Measurements from ENCODE around the gene DIS3L.

Gene DIS3L

GRCh38 chr15:66309828-66310227 is 16.5 kb downstream of the DIS3L start:
- TF ChIP-seq, protein P1, sequence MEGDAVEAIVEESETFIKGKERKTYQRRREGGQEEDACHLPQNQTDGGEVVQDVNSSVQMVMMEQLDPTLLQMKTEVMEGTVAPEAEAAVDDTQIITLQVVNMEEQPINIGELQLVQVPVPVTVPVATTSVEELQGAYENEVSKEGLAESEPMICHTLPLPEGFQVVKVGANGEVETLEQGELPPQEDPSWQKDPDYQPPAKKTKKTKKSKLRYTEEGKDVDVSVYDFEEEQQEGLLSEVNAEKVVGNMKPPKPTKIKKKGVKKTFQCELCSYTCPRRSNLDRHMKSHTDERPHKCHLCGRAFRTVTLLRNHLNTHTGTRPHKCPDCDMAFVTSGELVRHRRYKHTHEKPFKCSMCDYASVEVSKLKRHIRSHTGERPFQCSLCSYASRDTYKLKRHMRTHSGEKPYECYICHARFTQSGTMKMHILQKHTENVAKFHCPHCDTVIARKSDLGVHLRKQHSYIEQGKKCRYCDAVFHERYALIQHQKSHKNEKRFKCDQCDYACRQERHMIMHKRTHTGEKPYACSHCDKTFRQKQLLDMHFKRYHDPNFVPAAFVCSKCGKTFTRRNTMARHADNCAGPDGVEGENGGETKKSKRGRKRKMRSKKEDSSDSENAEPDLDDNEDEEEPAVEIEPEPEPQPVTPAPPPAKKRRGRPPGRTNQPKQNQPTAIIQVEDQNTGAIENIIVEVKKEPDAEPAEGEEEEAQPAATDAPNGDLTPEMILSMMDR (conservative IDR thresholded peaks at IDR 0.05; ENCODE audit: low read depth, low read length), result no peak
- no peak overlapping the region for H3K4me3 ChIP-seq (IDR thresholded peaks at IDR 0.05; ENCODE audit: insufficient read depth, low read depth, low read length)
- no peak overlapping the region for H3K9ac ChIP-seq
- H3K4me1 ChIP-seq (ENCODE audit: low read depth, poor library complexity, severe bottlenecking), result no peaks in the 10 kb centered on the region
- H3K27me3 ChIP-seq (ENCODE audit: insufficient read depth, low read depth), result no peaks in the 10 kb centered on the region
- no peak overlapping the region for H3K27ac ChIP-seq
- no peaks in the 10 kb centered on the region for H4K20me1 ChIP-seq (ENCODE audit: insufficient read depth)
- no peak overlapping the region for H2AFZ ChIP-seq (ENCODE audit: low read depth)
- H3K79me2 ChIP-seq (ENCODE audit: insufficient read depth, low read depth), result no peaks in the 10 kb centered on the region
- no peak overlapping the region for H3K4me2 ChIP-seq
- H3K36me3 ChIP-seq (ENCODE audit: insufficient read depth), result no peaks in the 10 kb centered on the region

DNA sequence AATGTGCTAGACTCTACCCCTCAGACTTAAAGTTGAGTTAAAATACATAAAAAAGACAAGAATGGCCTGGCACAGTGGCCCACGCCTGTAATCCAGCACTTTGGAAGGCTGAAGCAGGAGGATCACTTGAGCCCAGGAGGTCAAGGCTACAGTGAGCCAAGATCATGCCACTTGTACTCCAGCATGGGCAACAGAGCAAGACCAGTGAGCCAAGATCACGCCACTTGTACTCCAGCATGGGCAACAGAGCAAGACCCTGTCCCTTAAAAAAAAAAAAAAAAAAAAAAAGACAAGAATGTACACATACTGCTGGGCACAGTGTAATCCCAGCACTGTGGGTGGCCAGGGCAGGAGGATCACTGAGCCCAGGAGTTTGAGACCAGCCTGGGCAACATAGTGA is 17.4 kb downstream of the DIS3L start:
- Histone ChIP-seq H3K79me2 (ENCODE audit: insufficient read depth, low read depth) (no peaks in the 10 kb centered on the region), H3K27me3 (ENCODE audit: insufficient read depth, low read depth) (no peaks in the 10 kb centered on the region), H3K4me3 (IDR thresholded peaks at IDR 0.05; ENCODE audit: insufficient read depth, low read depth, low read length) (no peak overlapping the region), H2AFZ (ENCODE audit: low read depth) (no peak overlapping the region), H3K36me3 (ENCODE audit: insufficient read depth) (no peaks in the 10 kb centered on the region), H4K20me1 (ENCODE audit: insufficient read depth) (no peaks in the 10 kb centered on the region), H3K4me1 (ENCODE audit: low read depth, poor library complexity, severe bottlenecking) (no peaks in the 10 kb centered on the region), H3K27ac (no peak overlapping the region), H3K9ac (no peak overlapping the region), H3K4me2 (no peak overlapping the region)
- TF ChIP-seq, protein P1 (conservative IDR thresholded peaks at IDR 0.05; ENCODE audit: low read depth, low read length), result no peak

GRCh38 chr15:66312144-66312543 is 18.8 kb downstream of the DIS3L start:
- Histone ChIP-seq H3K36me3 (ENCODE audit: insufficient read depth) (no peaks in the 10 kb centered on the region), H2AFZ (ENCODE audit: low read depth) (no peak overlapping the region), H3K4me3 (IDR thresholded peaks at IDR 0.05; ENCODE audit: insufficient read depth, low read depth, low read length) (no peak overlapping the region), H3K79me2 (ENCODE audit: insufficient read depth, low read depth) (no peaks in the 10 kb centered on the region), H3K27ac (no peak overlapping the region), H3K4me1 (ENCODE audit: low read depth, poor library complexity, severe bottlenecking) (no peaks in the 10 kb centered on the region), H3K4me2 (no peak overlapping the region), H3K9ac (no peak overlapping the region), H4K20me1 (ENCODE audit: insufficient read depth) (no peaks in the 10 kb centered on the region), H3K27me3 (ENCODE audit: insufficient read depth, low read depth) (no peaks in the 10 kb centered on the region)
- TF ChIP-seq, protein P1 (conservative IDR thresholded peaks at IDR 0.05; ENCODE audit: low read depth, low read length), result no peak

- H2AFZ ChIP-seq (ENCODE audit: low read depth), result no peak overlapping the region
- H3K36me3 ChIP-seq (ENCODE audit: insufficient read depth), result no peaks in the 10 kb centered on the region
- H3K4me1 ChIP-seq (ENCODE audit: low read depth, poor library complexity, severe bottlenecking), result peaks cover 9% of the 10 kb centered on the region
- no peak overlapping the region for H3K27ac ChIP-seq
- no peak overlapping the region for H3K4me3 ChIP-seq (IDR thresholded peaks at IDR 0.05; ENCODE audit: insufficient read depth, low read depth, low read length)
- H4K20me1 ChIP-seq (ENCODE audit: insufficient read depth), result no peaks in the 10 kb centered on the region
- H3K9ac ChIP-seq, result no peak overlapping the region
- no peak overlapping the region for H3K4me2 ChIP-seq
- no peaks in the 10 kb centered on the region for H3K27me3 ChIP-seq (ENCODE audit: insufficient read depth, low read depth)
- H3K79me2 ChIP-seq (ENCODE audit: insufficient read depth, low read depth), result no peaks in the 10 kb centered on the region
- TF ChIP-seq, protein P1 (conservative IDR thresholded peaks at IDR 0.05; ENCODE audit: low read depth, low read length), result no peak
Observed at GRCh38 chr15:66323312-66323928, 30.1 kb downstream of the DIS3L start.
